Lower leg skin (tissue), 4 donors: ENCODE measurements around the gene SERPINA1. TPM values are rescaled to one million over a fixed set of nuclear protein-coding genes. Genes with fewer than 3 reads are reported as not detected.
"Not testable (repeated sequence)": the region's sequence is repeated elsewhere in the genome, so short reads cannot be mapped to it uniquely, and the experiment has no call there.

Experiments used
- DNase-seq, 2 donors: peaks; one replicate each; pipeline ENCODE4 v3.0.0-alpha.2; 2019; ENCODE audit warnings: low spot score in 2 of 2
- H3K4me3 ChIP-seq: fragments of 200-600 bp; sonication (generic); 2 replicates; pipeline ENCODE4 v1.5.1; 2017; ENCODE audit warnings: mild to moderate bottlenecking, low read depth; ENCODE audit not compliant: poor library complexity, severe bottlenecking
- CTCF ChIP-seq, 3 donors: fragments of 450-650 bp; IDR thresholded peaks; one replicate each; pipeline ENCODE4 v1.5.1; 2016; ENCODE audit warnings: antibody characterized with exemption in 3 of 3, mild to moderate bottlenecking in 3 of 3, moderate library complexity in 2 of 3
- POLR2A ChIP-seq, 2 donors: fragments of 450-650 bp; IDR thresholded peaks; one replicate each; pipeline ENCODE4 v1.6.1; 2016 to 2017; ENCODE audit warnings: antibody characterized with exemption in 2 of 2, mild to moderate bottlenecking in 1 of 2, moderate library complexity in 1 of 2
- WGBS, 2 donors: methylation state at CpG; one replicate each; pipeline ENCODE4 v1.1.5; 2018; 5-methylcytosine and 5-hydroxymethylcytosine counted together
- intact Hi-C: fragments of 100-400 bp; cut with DNase I; formaldehyde crosslinking; loops from one replicate; pipeline ENCODE4 v1.15.0; 2023; ENCODE audit warnings: low total_unique reads
- total RNA-seq, 4 donors: library from RNA; depleted of rRNA; stranded (reverse); fragments of >200 nt; gene quantifications; one replicate each; pipeline ENCODE4 v1.1.0, GENCODE V29; 2016

SERPINA1 gene
- total RNA-seq, 4 donors from 2014 or later: 0.93 to 6.2 (median 3.9) TPM; not detected in 1

DNA sequence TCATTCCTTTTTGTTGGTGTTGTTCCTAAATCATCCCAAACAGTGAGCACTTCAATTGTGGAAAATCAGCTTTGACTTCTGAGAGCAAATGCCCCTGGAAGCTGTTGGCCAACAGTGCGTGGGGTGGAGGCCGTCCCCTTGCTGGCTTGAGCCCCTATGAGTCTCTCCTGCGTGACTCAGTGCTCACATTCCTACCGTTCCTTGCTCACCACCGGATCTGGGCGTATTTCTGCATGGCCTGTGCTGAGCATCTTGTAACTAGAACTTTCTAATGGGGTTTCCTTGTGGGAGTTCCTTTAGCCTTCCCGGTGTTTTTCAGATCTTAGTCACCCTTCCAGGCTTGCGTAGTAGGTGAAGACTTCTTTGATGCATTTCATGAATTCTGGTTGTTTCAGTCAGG is 14.7 kb downstream of the SERPINA1 start:
- TF ChIP-seq CTCF (IDR thresholded peaks at IDR 0.05) (no peak), POLR2A (IDR thresholded peaks at IDR 0.05) (no peak)

DNA sequence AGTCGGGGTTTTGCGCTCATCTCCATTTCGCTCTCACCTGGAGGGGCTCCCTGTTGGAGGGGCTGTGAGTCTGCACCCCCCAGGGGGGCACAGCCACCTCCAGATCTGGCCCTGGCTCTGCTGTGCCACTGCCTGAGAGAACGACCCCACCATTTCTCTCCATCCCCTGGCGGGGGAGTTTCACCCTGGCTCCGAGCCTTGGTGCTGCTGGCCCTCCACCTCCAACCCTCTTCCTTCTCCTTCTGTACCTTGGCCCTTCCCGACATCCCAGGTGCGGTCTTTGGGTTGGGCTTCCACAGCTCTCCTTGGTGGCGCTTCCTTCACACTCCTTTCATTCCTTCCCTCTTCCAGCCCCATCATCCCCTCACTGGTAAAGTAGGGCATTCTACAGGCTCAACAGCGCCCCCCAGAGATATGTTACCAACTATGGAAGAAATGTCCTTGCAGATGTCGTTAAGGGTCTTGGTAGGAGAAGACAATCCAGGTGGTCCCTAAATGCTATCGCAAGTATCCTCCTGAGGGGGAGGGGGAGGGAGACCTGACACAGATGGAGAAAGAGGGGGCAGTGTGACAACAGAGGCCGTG is 16.3 kb downstream of the SERPINA1 start:
- intact Hi-C loops: no loop called here
- DNase-seq: peak in 1 of 2 donors; percentile 40
- TF ChIP-seq CTCF (IDR thresholded peaks at IDR 0.05): no peak
- TF ChIP-seq POLR2A (IDR thresholded peaks at IDR 0.05): no peak
- H3K4me3 ChIP-seq: no peak overlapping the region
- 86 to 87% methylated on average over 13 of the region's 13 CpGs for WGBS, 2 donors

More for the DNA sequence above, 14.7 kb downstream of the SERPINA1 start:
- DNase-seq: peak; percentile 45 to 89
- intact Hi-C loops: no loop called here
- no peak overlapping the region for H3K4me3 ChIP-seq
- WGBS, 2 donors: 58 to 68% methylated on average over 8 of the region's 8 CpGs

DNA sequence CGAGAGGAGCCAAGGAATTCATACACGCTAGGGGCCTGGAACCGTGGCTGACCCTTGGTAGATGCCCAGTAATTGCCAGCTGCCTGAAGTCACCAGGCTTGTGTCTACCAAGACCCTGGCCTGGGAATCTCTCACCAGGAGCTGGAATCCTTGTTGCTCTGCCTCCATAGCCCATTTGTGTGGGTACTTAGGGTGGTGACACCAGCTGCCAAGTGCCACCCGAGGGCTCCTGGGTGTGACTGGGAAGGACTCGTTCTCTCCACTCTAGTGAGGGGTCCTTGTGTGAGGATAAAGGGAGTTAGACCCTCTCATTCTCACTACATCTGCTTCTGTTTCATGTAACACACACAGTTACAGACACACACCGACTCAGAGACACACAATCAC is 17.9 kb downstream of the SERPINA1 start:
- WGBS, 2 donors: 71 to 89% methylated on average over 3 to 5 of the region's 6 CpGs

GRCh38 chr14:94369766-94370523 is 18.5 kb downstream of the SERPINA1 start:
- H3K4me3 ChIP-seq, DNase-seq, intact Hi-C loops: not testable (repeated sequence)
- 82 to 91% methylated on average over 7 to 12 of the region's 22 CpGs for WGBS, 2 donors

More for the DNA sequence above, 17.9 kb downstream of the SERPINA1 start:
- TF ChIP-seq POLR2A (IDR thresholded peaks at IDR 0.05) (no peak), CTCF (IDR thresholded peaks at IDR 0.05) (no peak)
- intact Hi-C loops: no loop called here
- DNase-seq: no peak
- no peak overlapping the region for H3K4me3 ChIP-seq

DNA sequence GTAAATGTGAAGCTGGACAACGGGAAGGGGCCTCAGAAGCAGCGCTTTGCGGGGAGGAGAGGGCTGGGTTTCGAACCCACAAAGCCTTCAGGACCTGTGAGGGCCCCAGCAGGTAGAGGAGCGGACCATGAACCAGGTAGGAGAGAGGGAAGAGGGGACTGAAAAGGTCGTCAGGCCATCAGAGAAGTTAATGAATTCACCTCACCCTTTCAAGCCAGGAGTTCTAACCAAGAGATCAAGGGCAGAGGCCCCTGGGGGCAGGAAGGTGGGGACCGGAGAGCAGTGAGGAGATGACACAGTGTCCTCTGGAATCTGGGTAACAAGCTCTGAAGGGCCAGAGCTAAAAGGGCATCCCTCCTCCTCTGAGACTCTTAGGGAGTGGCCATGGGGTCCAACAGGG is 19.4 kb downstream of the SERPINA1 start:
- WGBS, 2 donors: 87% methylated on average over 7 of the region's 7 CpGs
- DNase-seq: no peak
- H3K4me3 ChIP-seq: no peak overlapping the region
- no peak for TF ChIP-seq POLR2A (IDR thresholded peaks at IDR 0.05)
- no peak for TF ChIP-seq CTCF (IDR thresholded peaks at IDR 0.05)
- intact Hi-C loops: no loop called here

DNA sequence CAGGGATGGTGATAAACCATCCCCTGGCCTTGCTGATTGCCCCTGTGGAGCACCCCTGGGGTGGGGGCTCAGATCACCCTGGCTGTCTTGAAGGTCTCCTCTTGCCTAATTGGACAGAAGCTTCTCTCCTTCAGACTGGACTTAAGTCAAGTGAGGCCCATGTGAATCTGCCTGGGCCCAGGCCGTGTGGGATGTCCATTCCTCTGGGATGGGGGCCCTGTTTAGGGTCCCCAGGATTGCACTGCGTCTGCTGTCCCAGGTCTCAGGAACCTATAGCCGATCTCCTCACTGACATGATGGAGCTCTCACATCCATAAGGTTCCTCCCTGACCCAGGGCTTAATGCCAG is 20.2 kb downstream of the SERPINA1 start:
- intact Hi-C loops: no loop called here
- DNase-seq: no peak
- no peak overlapping the region for H3K4me3 ChIP-seq
- 89 to 96% methylated on average over 3 of the region's 3 CpGs for WGBS, 2 donors
- no peak for TF ChIP-seq POLR2A (IDR thresholded peaks at IDR 0.05)
- TF ChIP-seq CTCF (IDR thresholded peaks at IDR 0.05): no peak
